ENCODE measurements around the gene CRYZL1. TPM values are rescaled to one million over a fixed set of nuclear protein-coding genes. Genes with fewer than 3 reads are reported as not detected.
"Not testable (repeated sequence)": the region's sequence is repeated elsewhere in the genome, so short reads cannot be mapped to it uniquely, and the experiment has no call there.

The CRYZL1 gene
- total RNA-seq, 2 experiments from 2014 or later, result 33.6 to 39.3 TPM

GRCh38 chr21:33642027-33642895 lies 720 bp upstream of the CRYZL1 start, which contains the start of gene ITSN1:
Gene ITSN1 (plus strand): TSS chr21:33642501. CDS start chr21:33718829, 76,328 bp downstream.
- Mint-ChIP-seq H3K4me3 (peak within 1 kb of the TSS; percentile 91), H3K36me3 (ENCODE audit: low read depth) (peaks cover 3% of the 10 kb centered on the region), H3K27me3 (peaks cover 25% of the 10 kb centered on the region), H3K27ac (peak within 1 kb of the TSS; percentile 97), H3K4me1 (peaks cover 25% of the 10 kb centered on the region), H3K9me3 (no peaks in the 10 kb centered on the region)
- peak; percentile 100 for DNase-seq
- ChIA-PET CTCF (interaction anchor here (1.5 kb wide), 1 partner anchor 36 kb away, joined by 4 read pairs; no protein-coding TSS in a partner anchor), POLR2A (interaction anchor here (1.4 kb wide), 1 partner anchor 99 kb away, joined by 3 read pairs; the partner anchor contains the start of gene SON)

GRCh38 chr21:33640697-33641351 lies 717 bp downstream of the CRYZL1 start:
- CTCF ChIA-PET, result interaction anchor here (1.0 to 1.5 kb wide), 2 partner anchors 35 to 47 kb away, joined by 3 to 4 read pairs; no protein-coding TSS in a partner anchor
- H3K36me3 Mint-ChIP-seq (ENCODE audit: low read depth), result peaks cover 9% of the 10 kb centered on the region
- no peaks in the 10 kb centered on the region for H3K9me3 Mint-ChIP-seq
- peak overlapping the region; percentile 91 for H3K4me3 Mint-ChIP-seq
- no peak for DNase-seq
- H3K27me3 Mint-ChIP-seq, result peaks cover 25% of the 10 kb centered on the region
- POLR2A ChIA-PET, result interaction anchor here (0.7 to 1.4 kb wide), 4 partner anchors 57 to 258 kb away, joined by 3 to 4 read pairs (median 3); partner anchors contain the start of gene SON
- H3K27ac Mint-ChIP-seq, result peak overlapping the region; percentile 97
- peaks cover 25% of the 10 kb centered on the region for H3K4me1 Mint-ChIP-seq

DNA sequence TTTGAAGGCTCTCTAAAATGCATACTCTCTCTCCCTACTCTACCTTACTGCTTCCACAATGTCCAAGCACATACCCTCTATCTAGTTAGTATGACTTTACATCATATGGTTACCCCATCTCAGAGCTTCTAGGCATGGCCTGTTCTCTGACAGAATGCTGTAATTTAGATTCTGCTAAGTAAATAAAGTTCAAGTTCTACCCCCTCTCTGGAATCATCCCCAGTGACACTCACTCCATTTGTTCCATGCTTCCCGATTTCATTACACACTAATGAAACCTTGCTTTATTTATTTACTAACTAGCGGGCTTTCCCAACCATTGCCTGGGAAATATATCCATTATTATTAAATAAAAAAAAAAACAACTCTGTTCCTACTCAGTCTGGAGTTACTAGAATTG lies 7.3 kb downstream of the CRYZL1 start:
- ChIA-PET POLR2A (no interaction called here), CTCF (interaction anchor here (0.7 kb wide), 1 partner anchor 27 kb away, joined by 7 read pairs; no protein-coding TSS in a partner anchor)
- H3K27ac Mint-ChIP-seq, result no peak overlapping the region
- H3K27me3 Mint-ChIP-seq, result no peaks in the 10 kb centered on the region
- DNase-seq, result no peak
- peaks cover 26% of the 10 kb centered on the region for H3K36me3 Mint-ChIP-seq (ENCODE audit: low read depth)
- no peaks in the 10 kb centered on the region for H3K9me3 Mint-ChIP-seq
- no peak overlapping the region for H3K4me3 Mint-ChIP-seq
- H3K4me1 Mint-ChIP-seq, result peaks cover 4% of the 10 kb centered on the region

- H3K4me1 Mint-ChIP-seq, CTCF ChIA-PET, POLR2A ChIA-PET, DNase-seq, H3K27ac Mint-ChIP-seq, H3K27me3 Mint-ChIP-seq, H3K9me3 Mint-ChIP-seq, H3K4me3 Mint-ChIP-seq: not testable (repeated sequence)
- H3K36me3 Mint-ChIP-seq (ENCODE audit: low read depth), result peaks cover 21% of the 10 kb centered on the region
Observed at GRCh38 chr21:33626151-33626550, 15.4 kb downstream of the CRYZL1 start.

DNA sequence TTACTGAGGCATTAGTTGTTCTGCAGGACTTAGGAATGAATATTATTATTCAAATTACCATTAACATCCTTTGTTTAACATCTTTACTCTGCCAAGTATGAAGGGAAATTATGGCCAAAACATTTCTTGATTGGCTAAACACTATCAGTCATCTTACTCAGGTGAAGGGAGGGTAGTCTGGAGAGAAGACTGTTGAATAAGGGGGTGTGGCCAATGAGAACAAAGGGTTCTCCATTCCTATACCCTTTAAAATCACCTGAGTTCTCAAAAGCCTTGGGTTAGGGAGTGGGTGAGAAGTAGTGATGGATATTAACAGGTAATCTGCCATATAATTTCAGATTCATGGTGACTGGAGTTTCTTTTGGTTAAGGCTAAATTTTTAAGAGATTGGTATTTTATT lies 19.3 kb downstream of the CRYZL1 start:
- no peaks in the 10 kb centered on the region for H3K27me3 Mint-ChIP-seq
- CTCF ChIA-PET, result interaction anchor here (0.9 to 1.2 kb wide), 2 partner anchors 9 to 16 kb away, joined by 3 to 4 read pairs; no protein-coding TSS in a partner anchor
- H3K4me1 Mint-ChIP-seq, result no peaks in the 10 kb centered on the region
- no peak overlapping the region for H3K4me3 Mint-ChIP-seq
- no peak overlapping the region for H3K27ac Mint-ChIP-seq
- POLR2A ChIA-PET, result no interaction called here
- H3K9me3 Mint-ChIP-seq, result no peaks in the 10 kb centered on the region
- DNase-seq, result no peak
- peaks cover 25% of the 10 kb centered on the region for H3K36me3 Mint-ChIP-seq (ENCODE audit: low read depth)

DNA sequence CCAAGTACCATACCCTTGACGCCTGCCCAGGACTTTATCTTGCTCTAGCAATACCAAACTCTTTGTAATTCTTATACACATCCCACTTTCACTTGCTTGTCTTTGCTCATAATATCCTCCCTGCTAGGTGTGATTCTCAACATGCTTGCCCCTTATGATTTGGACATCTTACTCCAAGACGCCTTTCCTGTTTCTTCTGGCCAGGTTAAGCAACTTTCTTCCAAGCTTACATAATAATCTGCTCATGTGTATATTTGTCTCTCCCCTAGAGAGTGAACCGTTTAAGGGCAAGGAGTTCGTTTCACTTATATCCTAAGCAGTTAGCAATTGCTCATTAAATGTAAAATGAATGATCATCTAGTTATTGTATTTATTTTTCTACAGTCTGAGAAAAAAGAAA lies 21.8 kb downstream of the CRYZL1 start:
- ChIA-PET CTCF (no interaction called here), POLR2A (no interaction called here)
- no peak overlapping the region for H3K4me3 Mint-ChIP-seq
- DNase-seq, result no peak
- peaks cover 26% of the 10 kb centered on the region for H3K36me3 Mint-ChIP-seq (ENCODE audit: low read depth)
- H3K9me3 Mint-ChIP-seq, result no peaks in the 10 kb centered on the region
- no peaks in the 10 kb centered on the region for H3K4me1 Mint-ChIP-seq
- H3K27me3 Mint-ChIP-seq, result no peaks in the 10 kb centered on the region
- no peak overlapping the region for H3K27ac Mint-ChIP-seq

- Mint-ChIP-seq H3K4me1 (no peaks in the 10 kb centered on the region), H3K4me3 (no peak overlapping the region), H3K27me3 (no peaks in the 10 kb centered on the region), H3K27ac (no peak overlapping the region), H3K36me3 (ENCODE audit: low read depth) (peaks cover 24% of the 10 kb centered on the region), H3K9me3 (no peaks in the 10 kb centered on the region)
- CTCF ChIA-PET, result no interaction called here
- POLR2A ChIA-PET, result no interaction called here
- DNase-seq, result no peak
Observed at GRCh38 chr21:33618407-33618806, 23.1 kb downstream of the CRYZL1 start.

GRCh38 chr21:33617565-33617964 lies 24.0 kb downstream of the CRYZL1 start:
- H3K27ac Mint-ChIP-seq, H3K9me3 Mint-ChIP-seq, CTCF ChIA-PET, H3K4me1 Mint-ChIP-seq, DNase-seq, POLR2A ChIA-PET, H3K4me3 Mint-ChIP-seq, H3K27me3 Mint-ChIP-seq: not testable (repeated sequence)
- H3K36me3 Mint-ChIP-seq (ENCODE audit: low read depth), result peaks cover 25% of the 10 kb centered on the region

- no peaks in the 10 kb centered on the region for H3K4me1 Mint-ChIP-seq
- DNase-seq, result no peak
- H3K27me3 Mint-ChIP-seq, result no peaks in the 10 kb centered on the region
- H3K36me3 Mint-ChIP-seq (ENCODE audit: low read depth), result peaks cover 4% of the 10 kb centered on the region
- H3K4me3 Mint-ChIP-seq, result no peak overlapping the region
- ChIA-PET POLR2A (interaction anchor here (1.4 kb wide), 1 partner anchor 23 kb away, joined by 3 read pairs; the partner anchor contains the start of gene DONSON), CTCF (interaction anchor here (0.7 kb wide), 1 partner anchor 243 kb away, joined by 3 read pairs; no protein-coding TSS in a partner anchor)
- H3K9me3 Mint-ChIP-seq, result no peaks in the 10 kb centered on the region
- no peak overlapping the region for H3K27ac Mint-ChIP-seq
Observed at GRCh38 chr21:33611006-33611744, 30.4 kb downstream of the CRYZL1 start.

DNA sequence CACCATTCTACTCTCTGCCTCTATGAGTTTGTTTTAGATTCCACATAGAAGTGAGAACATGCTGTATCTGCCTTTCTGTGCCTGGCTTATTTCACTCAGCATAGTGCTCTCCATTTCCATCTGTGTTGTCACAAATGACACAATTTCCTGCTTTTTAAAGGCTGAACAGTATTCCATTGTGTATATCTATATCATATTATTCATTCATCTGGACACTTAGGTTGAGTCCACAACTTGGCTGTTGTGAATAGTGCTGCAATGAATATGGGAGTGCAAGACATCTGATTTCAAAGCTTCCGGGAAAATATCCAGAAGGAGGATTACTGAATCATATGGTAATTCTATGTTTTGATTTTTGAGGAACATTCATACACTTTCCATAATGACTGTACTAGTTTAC lies 33.0 kb downstream of the CRYZL1 start:
- Mint-ChIP-seq H3K9me3 (no peaks in the 10 kb centered on the region), H3K36me3 (ENCODE audit: low read depth) (peaks cover 2% of the 10 kb centered on the region), H3K4me1 (no peaks in the 10 kb centered on the region), H3K4me3 (no peak overlapping the region), H3K27ac (no peak overlapping the region), H3K27me3 (no peaks in the 10 kb centered on the region)
- ChIA-PET POLR2A (no interaction called here), CTCF (interaction anchor here (0.6 to 1.2 kb wide), 4 partner anchors 13 to 164 kb away, joined by 3 to 4 read pairs (median 3); partner anchors contain the start of genes DNAJC28 and DONSON)
- DNase-seq, result no peak

- Mint-ChIP-seq H3K27ac (no peak overlapping the region), H3K4me1 (no peaks in the 10 kb centered on the region), H3K36me3 (ENCODE audit: low read depth) (peaks cover 29% of the 10 kb centered on the region), H3K27me3 (no peaks in the 10 kb centered on the region), H3K9me3 (no peaks in the 10 kb centered on the region), H3K4me3 (no peak overlapping the region)
- no peak for DNase-seq
- POLR2A ChIA-PET, result interaction anchor here (2.3 kb wide), 1 partner anchor 10 kb away, joined by 8 read pairs; the partner anchor contains the start of gene DONSON
- CTCF ChIA-PET, result interaction anchor here (1.1 to 1.3 kb wide), 2 partner anchors 8 to 10 kb away, joined by 4 read pairs; partner anchors contain the start of gene DONSON
Observed at GRCh38 chr21:33598051-33598450, 43.5 kb downstream of the CRYZL1 start.
